H54 (cell line): ENCODE measurements around the gene PSAP.
A peak's percentile ranks its signal among the peaks of the same experiment; 100 is the strongest.

Source experiments
- DNase-seq: peaks from one replicate; pipeline ENCODE4 v3.0.0; 2011; ENCODE audit warnings: low spot score, mixed read lengths; ENCODE audit not compliant: insufficient read length
- FAIRE-seq: peaks from 3 replicates; lab custom pipeline; 2011; peaks lifted over from hg19 to GRCh38; lab: Jason Lieb, UNC
- POLR2A ChIP-seq: IDR thresholded peaks from 2 replicates; pipeline ENCODE4 v1.6.1; 2011; ENCODE audit warnings: low read depth, mild to moderate bottlenecking, low read length

The PSAP gene

GRCh38 chr10:71834343-71834674, 16.7 kb downstream of the PSAP start:
- no peak for TF ChIP-seq POLR2A
- DNase-seq, result no peak
- FAIRE-seq, result no peak

GRCh38 chr10:71833451-71834342, 17.4 kb downstream of the PSAP start:
- no peak for TF ChIP-seq POLR2A
- no peak for FAIRE-seq

GRCh38 chr10:71832967-71833366, 18.1 kb downstream of the PSAP start:
- FAIRE-seq (no peak), DNase-seq (no peak)
- TF ChIP-seq POLR2A, result no peak

More at GRCh38 chr10:71833451-71834342, 17.4 kb downstream of the PSAP start:
- DNase-seq, result no peak

- FAIRE-seq (peak; percentile 95), DNase-seq (peak; percentile 90)
- TF ChIP-seq POLR2A, result no peak
Observed at GRCh38 chr10:71831646-71832552, 19.2 kb downstream of the PSAP start.

- no peak for FAIRE-seq
- TF ChIP-seq POLR2A, result no peak
Observed at GRCh38 chr10:71830726-71831125, 20.3 kb downstream of the PSAP start.

DNA sequence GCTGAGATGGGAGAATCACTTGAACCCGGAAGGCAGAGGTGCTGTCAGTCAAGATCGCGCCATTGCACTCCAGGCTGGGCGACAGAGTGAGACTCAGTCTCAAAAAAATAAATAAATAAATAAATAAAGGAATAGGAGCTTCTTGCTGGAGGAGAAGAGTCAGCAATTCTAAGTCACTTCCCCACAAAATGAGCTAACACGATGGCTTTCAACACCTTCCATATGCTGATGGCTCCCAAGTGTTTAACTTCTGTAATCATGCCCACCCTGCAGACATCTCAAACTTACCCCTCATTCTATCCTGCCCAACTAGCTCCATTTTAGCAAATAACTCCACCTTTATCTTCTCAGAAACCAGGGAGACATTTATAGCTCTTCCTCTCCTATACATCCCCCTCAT, 21.2 kb downstream of the PSAP start:
- DNase-seq, result no peak
- FAIRE-seq, result no peak
- no peak for TF ChIP-seq POLR2A

More at GRCh38 chr10:71830726-71831125, 20.3 kb downstream of the PSAP start:
- no peak for DNase-seq

GRCh38 chr10:71829171-71829570, 21.9 kb downstream of the PSAP start:
- DNase-seq (no peak), FAIRE-seq (no peak)
- no peak for TF ChIP-seq POLR2A

GRCh38 chr10:71828702-71829101, 22.3 kb downstream of the PSAP start:
- DNase-seq (no peak), FAIRE-seq (no peak)
- TF ChIP-seq POLR2A, result no peak

- TF ChIP-seq POLR2A, result no peak
- DNase-seq (no peak), FAIRE-seq (no peak)
Observed at GRCh38 chr10:71827852-71828251, 23.2 kb downstream of the PSAP start.

DNA sequence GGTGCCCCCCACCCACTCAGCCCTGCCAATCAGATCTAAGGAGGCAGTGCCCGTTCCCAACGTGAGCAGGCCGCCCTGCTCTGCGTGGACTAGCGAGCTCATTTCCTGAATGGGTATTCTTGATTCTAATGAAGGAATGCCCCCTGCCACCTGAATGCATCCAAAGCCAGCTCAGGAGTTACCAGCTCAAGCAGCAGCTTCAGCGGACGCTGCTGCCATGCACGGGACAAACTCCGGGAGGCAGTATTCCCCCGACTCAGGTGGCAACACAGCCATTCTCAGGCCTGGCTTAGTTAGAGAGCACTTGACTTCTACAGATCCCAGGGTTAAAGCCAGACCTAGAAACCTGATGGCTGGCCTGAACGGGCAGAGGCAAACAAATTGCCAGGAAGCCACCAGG, 25.8 kb downstream of the PSAP start:
- FAIRE-seq (no peak), DNase-seq (no peak)
- no peak for TF ChIP-seq POLR2A

GRCh38 chr10:71824333-71824732, 26.7 kb downstream of the PSAP start:
- FAIRE-seq (no peak), DNase-seq (no peak)
- no peak for TF ChIP-seq POLR2A

DNA sequence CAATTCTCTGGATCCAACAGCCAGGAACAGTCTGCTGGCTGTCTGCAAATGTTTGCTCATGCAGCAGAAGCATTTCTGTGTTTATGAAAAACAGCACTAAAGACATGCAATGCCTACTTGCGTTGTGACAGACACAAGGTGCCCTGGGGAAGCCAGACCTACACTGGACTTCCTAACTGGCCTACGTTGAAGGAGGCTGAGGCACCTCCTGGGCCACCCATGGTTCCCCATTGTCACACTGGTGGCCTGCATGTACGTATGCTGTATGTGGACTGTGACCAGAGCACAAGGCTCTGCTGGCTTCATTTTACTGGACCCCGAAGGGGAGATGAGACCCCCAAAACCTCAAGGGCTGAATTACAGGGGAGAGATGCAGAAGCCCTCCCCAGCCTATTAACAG, 27.7 kb downstream of the PSAP start:
- DNase-seq (no peak), FAIRE-seq (no peak)
- TF ChIP-seq POLR2A, result no peak

DNA sequence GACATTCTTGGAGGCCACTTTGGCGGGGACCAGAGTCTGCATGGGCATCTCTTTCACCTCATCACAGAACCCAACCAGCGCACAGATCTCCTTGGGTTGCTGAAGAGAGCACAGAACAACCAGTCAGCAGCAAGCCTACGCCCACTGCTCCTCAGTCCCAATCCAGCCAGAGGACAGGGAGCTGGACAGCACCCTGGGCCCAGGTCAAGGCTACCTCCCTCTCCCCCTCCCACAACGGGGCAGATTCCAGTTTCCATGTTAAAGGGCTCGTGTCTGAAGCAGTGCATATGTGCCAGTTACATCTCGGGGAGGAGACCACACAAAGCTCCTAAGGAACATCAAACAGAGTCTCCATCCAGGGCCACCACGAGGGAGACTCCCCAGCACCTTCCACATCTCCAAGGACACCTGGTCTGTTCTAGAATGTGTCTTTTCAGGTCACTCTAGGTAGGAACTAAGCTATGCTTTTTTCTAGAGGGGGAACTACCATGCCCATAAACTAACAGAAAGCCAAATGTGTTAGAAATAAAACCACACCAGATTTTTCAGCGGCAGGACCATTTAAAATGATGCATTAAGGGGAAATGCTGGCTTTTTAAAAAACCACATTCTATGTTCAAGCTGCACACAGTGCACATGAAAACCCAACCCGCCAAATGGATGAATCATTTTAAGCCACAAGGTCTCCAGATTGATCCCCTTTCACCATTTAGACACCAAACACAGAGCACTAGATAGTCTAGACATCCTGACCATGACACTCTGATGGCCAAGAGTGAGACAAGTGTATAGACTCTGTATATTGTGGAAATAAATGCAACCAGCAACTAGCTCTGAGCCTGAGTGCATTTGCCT, 28.9 kb downstream of the PSAP start:
- no peak for DNase-seq
- TF ChIP-seq POLR2A, result no peak
- FAIRE-seq, result no peak

DNA sequence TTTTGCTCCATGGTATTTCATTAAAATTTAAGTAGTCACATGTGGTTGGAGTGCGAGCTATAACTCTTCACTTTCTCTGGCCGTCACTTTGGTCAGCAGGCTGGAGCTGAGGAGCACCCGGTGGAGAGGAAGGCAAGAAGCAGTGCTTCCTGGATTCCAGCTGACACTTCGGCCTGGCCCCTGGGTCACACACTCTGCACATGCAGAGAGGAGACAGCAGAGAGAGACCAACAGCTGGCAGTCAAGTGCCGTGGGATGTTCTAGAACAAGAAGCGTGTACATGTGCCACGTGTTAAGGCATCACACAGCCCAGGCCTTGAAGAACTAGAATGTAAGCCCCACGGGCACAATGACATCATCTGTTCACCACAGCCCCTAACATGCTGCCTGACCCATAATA, 30.1 kb downstream of the PSAP start:
- DNase-seq, result no peak
- TF ChIP-seq POLR2A, result no peak
- FAIRE-seq, result no peak
